DMS53 treated with DMSO at 0.1 percent for 48 hours (cell line): Measurements from ENCODE around the gene TRIM62.
A peak's percentile ranks its signal among the peaks of the same experiment; 100 is the strongest.

Experiments used
- DNase-seq: peaks from one replicate; lab custom pipeline; 2025; ENCODE audit not compliant: unreplicated experiment; lab: John Stamatoyannopoulos, UW

TRIM62 gene

DNA sequence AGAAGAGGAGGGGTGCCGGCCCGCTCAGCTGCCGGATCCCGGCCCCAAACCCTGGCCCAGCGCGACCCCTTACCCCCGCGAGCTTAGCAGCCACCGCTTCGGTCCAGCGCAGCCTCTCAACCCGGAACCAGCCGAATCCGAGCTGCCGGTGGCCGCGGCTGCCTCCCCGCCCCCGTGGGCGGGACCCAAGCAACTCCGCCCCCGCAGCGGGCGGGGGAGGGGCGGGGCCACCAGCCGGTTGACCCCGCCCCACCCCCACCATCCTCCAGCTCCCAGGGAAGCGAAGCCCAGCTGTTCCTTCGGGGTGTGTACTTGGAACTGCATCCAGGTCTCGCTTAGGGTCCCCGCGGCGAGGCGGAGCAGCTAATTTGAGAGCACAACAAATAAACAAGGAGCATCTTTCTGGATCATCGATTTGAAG lies at the start of gene TRIM62:
Gene TRIM62 (minus strand): TSS at position 123 of the 421 bp plus-strand sequence. CDS start 611 bp downstream, outside the sequence.
- DNase-seq = peak; percentile 47

DNA sequence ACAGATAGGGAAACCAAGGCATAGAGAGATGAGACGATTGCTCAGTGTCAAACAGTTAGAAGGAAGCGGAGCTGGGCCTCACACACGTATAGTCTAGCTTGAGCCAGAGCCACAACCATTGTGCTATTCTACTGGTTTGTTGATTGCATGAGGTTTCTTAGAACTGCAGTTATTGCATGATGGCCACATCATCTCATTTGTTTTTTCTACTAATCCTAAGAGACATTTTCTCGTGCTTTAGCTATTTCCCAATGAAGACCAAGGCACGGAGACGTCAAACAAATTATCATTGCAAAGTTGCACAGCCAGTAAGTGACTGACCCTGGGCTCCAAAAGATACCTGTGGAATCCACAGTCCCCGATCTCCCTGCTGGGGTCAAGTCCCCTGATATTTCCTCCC lies 49.3 kb upstream of the TRIM62 start:
- DNase-seq = no peak

DNA sequence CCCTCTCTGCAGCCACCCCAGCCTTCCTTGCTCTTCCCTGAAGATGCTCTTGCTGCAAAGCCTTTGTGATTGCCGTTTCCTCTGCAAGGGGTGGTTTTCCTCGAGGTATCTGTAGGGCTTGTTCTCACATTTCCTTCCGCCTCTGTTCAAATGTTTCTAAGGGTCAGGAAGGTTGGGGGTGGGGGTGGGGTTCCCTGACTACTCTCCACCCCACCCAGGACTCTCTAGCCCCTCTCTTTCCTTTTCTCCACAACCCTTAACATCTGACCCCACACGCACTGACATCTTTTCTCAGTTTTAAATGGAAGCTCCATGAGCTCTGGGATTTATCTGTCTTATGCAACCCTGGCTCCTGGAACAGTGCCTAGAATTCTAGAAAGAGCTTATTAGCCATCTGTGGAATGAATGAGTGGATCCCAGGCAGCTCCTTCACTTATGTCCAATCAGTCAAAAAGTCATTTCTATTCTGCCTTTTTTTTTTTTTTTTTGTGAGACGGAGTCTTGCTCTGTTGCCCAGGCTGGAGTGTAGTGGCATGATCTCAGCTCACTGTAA lies 47.2 kb upstream of the TRIM62 start:
- no peak for DNase-seq

DNA sequence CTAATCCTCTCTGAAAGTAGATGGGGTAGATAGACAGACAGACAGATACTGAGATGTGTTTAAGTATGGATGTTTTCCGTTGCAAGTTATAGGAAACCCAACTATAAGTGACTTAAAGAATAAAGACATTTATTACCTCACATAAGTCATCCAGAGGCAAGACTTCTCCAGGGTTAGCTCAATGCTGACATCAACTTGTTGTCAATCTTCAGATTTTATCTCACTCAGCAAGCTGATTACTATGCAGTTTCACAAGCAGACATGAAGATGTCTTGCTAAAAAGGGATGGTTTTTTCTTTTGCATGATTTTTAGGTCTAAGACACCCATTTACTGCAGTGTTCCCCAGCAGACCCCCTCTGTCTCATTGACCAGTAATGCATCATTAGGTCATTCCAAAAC lies 43.7 kb upstream of the TRIM62 start:
- DNase-seq = no peak

DNA sequence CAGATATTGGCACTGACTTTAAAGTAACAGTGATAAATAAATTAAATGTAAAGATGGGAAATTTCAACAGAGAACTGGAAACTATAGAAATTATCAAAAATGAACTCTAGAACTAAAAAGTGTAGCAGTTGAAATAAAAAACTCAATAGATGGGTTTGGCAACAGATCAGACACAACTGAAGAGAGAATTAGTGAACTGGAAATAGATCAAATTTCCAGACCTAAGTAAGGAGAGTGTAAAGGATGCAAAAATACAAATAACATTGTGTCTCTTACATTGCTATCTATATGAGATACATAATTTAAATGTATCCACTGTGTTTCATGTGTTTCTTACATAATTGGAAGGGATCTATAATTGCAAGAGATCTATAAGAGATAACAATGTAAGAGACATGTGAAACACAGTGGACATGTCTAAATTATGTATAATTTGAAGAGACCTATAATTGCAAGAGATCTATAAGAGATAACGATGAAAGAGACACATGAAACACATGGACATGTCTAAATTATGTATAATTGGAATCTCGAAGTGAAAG lies 42.4 kb upstream of the TRIM62 start:
- DNase-seq = no peak

DNA sequence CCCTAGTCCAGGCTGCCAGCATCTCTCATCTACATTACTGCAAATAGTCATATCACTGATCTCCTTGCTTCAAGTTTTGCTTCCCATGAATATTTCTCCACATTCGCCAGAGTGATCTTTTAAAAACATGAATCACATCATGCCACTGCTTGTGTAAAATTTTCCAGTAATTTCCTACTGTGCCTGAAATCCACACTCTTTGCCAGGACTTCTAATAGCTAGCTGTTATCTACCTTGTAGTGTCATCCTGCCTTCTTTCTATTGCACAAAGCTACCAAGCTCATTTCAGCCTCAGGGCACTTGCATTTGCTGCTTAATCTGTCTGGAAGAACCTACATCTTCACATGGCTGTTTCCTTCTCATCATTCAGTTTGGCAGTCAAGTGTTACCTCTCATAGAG lies 40.5 kb upstream of the TRIM62 start:
- no peak for DNase-seq

DNA sequence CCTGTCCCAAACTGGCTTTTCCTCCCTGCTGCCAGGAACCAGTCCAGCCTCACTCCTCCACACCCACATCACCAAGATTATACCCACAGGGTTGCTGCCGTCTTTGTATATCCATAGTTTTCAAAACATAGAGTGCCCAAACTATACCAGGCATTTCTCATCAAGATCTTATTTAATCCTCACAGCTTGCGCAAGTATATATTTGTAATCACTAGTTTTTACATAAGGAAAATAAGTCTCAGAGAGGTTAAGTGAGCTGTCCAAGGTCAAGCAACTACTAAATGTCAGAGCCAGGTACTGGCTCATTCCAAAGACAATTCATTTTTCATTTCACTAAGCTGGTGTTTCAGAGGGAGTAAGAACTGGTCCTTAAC lies 39.5 kb upstream of the TRIM62 start:
- DNase-seq = no peak

DNA sequence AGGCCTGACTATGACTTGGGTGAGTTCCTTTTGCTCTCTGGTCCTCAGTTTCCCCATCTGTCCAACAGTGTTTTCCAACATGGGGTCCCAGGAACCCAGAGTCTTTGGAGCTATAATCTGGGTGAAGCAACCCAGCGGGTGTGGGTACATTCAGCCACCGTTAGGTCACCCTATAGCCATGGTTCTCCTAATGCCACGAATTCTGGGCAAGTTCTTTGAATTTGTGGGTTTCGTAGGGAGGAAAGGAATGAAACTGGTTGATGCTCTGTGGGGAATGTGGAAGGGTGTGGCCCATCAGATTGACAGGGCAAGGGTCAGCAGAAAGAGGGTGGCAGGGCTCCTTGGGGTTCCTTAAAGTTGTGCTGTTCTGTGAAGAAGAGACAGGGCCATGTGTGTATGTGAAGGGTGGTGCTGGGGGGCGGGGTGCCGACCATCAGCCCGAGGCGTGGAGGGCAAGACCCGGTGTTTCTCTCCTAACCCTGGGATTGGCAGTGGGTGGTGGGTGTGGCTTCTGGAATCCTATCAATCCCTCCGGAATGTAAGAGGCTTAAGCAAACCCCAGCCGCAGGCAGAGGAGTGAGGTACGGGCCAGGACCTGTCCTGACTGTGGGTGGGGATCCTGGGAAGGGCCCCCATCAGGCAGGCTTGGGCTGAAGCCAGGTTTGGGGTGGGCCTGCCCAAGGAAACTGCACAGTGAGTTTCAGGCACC lies 39.0 kb upstream of the TRIM62 start:
- DNase-seq = no peak

DNA sequence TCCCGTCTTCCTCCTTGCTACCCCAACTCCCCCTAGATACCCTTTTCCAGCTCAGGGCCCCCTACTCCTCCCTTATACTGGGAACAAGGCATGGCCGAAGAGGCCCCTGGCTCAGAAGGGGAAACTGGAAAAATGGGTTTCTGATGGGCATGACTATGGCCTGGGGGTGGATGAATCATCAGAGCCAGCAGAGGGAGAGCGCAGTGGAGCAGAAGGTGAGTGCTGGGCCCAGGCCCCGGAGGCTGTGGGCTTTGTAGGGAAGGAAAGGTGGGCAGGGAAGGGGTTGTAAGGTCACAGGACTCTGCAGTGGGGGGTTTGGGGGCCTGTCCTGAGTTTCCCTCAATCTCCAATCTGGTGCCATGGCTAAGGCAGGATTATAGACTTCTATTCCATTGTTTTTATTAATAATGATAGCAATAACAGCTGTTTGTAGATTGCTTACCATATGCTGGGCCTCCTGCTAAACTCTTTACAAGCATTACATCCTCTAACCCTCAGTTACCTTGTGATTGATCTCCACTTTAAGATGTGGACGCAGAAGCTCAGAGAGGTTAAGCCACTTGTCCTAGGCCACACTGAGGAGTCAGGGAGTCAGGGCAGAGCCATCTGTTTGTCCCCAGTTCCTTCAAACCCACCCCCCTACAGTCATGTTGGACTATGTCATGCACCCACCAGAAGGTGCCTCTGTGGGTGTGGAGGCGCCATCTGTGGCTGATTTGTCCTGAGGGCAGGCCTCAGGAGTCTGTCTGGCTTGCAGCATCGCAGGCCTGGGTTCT lies 38.2 kb upstream of the TRIM62 start:
- no peak for DNase-seq

DNA sequence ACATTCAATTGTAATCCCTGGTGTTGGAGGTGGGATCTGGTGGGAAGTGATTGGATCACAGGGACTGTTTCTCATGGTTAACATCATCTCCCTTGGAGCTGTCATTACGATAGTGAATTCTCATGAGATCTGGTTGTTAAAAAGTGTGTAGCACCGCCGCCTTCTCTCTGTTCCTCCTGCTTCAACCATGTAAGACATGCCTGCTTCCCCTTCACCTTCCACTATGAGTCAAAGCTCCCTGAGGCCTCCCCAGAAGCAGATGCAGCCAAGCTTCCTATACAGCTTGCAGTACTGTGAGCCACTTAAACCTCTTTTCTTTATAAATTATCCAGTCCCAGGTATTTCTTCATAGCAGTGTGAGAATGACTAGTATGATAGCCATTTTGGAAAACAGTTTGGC lies 30.1 kb upstream of the TRIM62 start:
- DNase-seq = no peak

DNA sequence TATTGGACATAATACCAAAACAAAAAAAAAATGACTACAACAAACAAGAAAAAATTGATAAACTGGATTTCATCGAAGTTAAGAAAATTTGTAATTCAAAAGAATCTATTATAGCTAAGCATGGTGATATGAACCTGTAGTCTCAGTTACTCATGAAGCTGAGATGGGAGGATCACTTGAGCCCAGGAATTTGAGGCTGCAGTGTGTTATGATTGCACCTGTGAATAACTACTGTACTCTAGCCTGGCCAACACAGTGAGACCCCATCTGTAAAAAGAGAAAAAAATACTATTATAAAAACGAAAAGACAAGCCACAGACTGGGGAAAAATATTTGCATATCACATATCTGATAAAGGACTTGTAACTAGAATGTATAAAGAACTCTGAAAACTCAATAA lies 24.5 kb upstream of the TRIM62 start:
- no peak for DNase-seq

DNA sequence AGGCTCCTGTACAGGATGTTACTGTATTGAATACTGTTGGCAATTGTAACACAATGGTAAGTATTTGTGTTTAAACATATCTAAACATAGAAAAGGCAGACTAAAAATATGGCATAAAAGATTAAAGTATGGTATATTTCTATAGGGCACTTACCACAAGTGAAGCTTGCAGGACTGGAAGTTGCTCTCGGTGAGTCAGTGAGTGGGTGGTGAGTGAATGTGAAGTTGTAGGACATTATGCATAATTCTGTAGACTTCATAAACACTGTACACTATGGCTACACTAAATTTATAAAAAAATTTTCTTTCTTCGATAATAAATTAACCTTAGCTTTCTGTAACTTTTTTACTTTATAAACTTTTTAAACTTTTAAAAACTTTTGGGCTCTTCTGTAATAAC lies 13.7 kb upstream of the TRIM62 start:
- no peak for DNase-seq

DNA sequence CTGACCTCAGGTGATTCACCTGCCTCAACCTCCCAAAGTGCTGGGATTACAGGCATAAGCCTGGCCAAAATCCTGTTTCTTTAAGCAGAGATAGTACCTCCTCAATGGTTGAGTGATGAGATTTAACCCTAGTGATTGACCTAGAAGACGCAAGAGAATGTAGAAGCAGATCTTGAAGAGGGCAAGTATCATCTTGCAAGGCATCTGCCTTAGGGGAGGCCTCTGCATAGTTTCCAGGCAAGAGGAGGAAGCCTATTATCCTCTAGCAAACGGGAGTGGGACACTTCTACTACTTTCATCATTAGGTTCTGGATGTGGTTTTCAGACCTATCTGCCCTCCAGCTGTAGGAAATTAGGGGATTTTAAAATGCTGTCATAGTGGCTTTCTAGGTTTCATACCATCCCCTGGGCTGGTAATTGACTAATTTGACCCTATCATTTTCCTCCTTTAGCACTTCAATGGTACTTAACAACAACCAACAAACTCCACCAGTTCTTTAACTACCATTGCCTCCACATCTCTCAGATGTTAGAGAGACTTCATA lies 10.0 kb upstream of the TRIM62 start:
- DNase-seq = no peak

DNA sequence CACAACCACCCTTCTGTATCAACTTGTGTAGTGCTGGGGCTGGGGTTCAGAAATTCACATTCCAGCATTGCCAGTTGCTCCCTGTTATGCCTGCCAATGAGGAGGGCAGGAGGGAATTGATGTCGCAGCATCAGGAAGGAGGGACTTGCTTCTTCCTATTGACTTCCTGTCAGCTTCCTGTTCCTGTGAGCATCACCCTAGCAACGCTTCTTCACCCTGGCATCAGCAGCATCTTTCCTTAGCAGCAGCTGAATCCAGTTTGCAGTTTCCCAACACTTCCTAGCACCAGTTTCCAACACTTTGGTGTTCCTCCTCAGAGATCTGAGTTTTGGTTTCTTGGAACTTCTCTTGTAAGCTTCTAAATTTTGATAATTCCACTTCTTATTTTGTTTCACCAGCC lies 8.9 kb upstream of the TRIM62 start:
- no peak for DNase-seq

DNA sequence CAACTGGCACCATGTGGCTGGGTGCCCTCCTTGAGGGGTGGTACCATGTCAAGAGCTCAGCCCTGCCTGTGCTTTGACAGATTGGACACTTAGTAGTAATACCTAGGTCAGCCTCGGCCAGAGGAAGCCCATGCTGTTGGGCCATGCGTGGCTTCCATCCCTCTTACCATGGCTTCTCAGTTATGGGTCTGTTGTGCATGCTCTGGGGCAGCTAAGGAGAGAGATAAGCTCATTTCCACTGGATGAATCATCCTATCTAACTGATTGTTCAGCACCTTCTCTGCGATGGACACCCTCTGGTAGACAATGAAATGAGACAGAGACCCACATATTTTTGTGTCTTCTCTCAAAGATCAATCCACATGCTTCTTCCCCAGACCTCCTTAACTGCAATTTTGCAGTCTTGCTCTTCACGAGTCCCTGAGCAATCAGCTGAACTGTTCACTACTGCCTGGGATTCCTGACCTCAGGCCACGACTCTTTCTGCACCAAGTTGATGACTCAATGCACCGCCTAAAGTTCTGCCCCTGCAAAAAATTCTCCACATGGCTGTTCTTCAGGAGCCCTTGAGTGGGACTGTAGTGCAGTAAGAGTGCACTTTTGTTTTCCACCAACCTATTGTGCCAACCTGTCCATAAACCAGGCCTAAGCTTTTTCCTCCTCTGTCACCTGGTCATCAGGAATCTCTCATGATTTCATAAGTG lies 6.9 kb upstream of the TRIM62 start:
- no peak for DNase-seq

DNA sequence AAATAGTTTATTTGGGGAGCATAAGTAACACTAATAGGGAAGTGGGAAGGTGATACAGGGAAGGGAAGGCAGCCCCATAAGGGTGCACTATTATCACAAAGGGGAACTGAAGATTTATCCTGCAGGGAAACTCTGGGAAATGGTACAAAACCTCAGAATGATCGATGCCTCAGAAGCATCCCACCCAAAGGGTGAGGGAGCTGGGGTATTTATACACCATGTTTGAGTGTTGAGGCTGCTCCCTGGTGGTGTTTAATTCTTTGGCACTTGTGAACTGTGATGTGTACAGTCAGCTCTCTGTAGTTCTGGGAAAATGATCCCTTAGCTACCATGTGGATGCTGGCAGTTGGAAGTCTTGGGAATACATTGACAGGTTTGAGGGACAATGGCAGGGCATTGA lies 5.1 kb upstream of the TRIM62 start:
- no peak for DNase-seq

DNA sequence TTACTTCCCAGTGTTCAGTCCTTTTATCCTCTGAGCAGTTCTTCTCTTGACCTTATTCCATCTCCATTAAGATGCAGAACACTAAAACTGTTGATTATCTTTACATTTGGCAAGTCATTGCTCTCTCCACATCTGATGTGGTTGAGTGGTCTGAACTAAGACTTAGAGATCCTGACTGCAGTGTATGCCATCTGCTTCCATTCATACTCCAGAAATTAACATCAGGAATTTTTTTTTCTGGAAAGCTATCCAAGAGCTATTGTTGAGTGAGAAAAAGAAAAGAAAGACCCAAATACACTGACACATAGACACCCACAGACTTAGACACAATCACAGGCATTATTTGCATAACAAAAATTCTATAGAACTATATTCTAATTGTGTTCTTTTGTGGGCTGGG lies 3.7 kb upstream of the TRIM62 start:
- DNase-seq = no peak

DNA sequence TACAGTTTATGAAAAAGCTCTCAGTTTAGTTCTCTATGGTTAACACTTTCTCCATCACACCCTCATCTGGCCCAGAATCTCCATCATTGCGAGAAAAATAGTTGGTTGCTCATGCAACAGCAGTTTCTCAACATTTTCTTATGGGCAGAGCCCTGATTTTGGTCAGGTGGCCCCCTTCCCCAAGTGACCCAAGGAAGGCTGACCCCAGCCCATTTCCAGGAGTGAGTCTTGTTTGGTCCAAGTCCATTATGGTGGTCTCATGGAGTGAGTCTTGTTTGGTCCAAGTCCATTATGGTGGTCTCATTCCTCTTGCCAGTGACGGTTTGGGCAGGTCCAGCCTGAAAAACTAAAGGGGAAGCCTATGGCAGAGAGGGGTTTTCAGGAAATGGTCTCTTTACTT lies 1.5 kb upstream of the TRIM62 start:
- no peak for DNase-seq

DNA sequence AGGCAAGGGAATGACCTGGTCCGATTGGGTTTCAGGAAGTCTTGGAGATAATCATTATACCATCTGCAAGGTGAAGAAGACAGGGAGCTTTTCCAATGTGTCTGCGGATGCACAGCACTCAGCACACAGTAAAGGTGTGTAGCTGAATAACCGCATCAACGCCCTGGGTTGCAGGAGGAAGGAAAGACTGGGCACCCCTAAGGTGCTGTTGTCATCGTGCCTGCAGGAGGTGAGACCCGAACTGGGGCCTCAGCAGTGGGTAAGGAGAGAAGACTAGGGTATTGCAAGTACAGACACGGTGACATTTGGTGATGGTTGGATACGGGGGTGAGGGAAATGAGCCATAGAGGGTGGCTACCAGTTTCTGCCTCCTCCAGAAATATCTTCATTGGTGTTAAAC lies 1.1 kb upstream of the TRIM62 start:
- DNase-seq = no peak

DNA sequence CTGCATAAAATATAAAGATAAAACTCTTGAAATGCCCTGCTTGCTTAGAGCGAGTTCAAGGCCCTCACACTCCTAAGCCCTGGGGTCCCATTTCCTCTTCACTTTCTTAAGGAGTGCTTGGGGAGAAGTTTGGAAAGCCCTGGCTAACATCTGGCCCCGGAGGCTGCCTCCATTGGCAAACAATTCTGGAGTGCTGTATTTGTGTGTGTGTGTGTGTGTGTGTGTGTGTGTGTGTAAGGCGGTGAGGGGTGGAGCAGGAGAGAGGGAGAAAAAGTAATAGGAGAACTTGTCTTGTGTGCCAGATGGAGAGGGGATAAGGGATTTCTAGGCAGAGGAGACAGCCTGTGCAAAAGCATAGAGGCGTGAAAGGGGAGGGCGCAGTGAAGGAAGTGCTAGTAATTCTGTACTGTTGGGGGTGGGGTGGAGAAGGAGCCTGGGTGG lies 578 bp upstream of the TRIM62 start:
- DNase-seq = no peak
